GM12878 (cell line): ENCODE results near the gene TPPP3. TPM values are rescaled to one million over a fixed set of nuclear protein-coding genes. Genes with fewer than 3 reads are reported as not detected.

Source experiments
- ATAC-seq: fragments of 200-7000 bp; cut with Tn5 transposase; 3 replicates; pipeline ENCODE4 v1.9.1; 2020; ENCODE audit warnings: mild to moderate bottlenecking, moderate library complexity
- BruUV-seq: library from RNA; stranded (reverse); fragments of 400-500 nt; replicated peaks from 2 replicates; lab custom pipeline; 2021; lab: Mats Ljungman, UMichigan
- CTCF ChIA-PET: fragments of 300-600 bp; sonication (Branson Sonifier 250); formaldehyde crosslinking; extraction: SDS; loops from one replicate; lab custom pipeline; 2021; ENCODE audit warnings: inconsistent platforms; lab: Yijun Ruan, JAX
- POLR2A ChIA-PET: fragments of 350-600 bp; formaldehyde crosslinking; extraction: SDS; loops from one replicate; lab custom pipeline; 2021; ENCODE audit warnings: inconsistent platforms; lab: Charles Lee
- RAD21 ChIA-PET: fragments of 300-600 bp; sonication (Branson Sonifier 250); formaldehyde crosslinking; loops from one replicate; lab custom pipeline; 2023; ENCODE audit warnings: antibody characterized with exemption; ENCODE audit not compliant: unreplicated experiment; lab: Charles Lee
- SMC1A ChIA-PET: fragments of 300-600 bp; sonication (Branson Sonifier 250); formaldehyde crosslinking; loops from one replicate; lab custom pipeline; 2023; ENCODE audit not compliant: unreplicated experiment, uncharacterized antibody; lab: Charles Lee
- DNase-seq: peaks from one replicate; pipeline ENCODE4 v3.0.0-alpha.2; 2011; ENCODE audit warnings: low read depth, low spot score
- FAIRE-seq: peaks from 3 replicates; lab custom pipeline; 2011; peaks lifted over from hg19 to GRCh38; lab: Jason Lieb, UNC
- H2AFZ ChIP-seq: 2 replicates; pipeline ENCODE4 v1.6.0; 2011; ENCODE audit warnings: low read depth, low read length, control low read depth; ENCODE audit not compliant: control insufficient read depth
- H3K27ac ChIP-seq: 2 replicates; pipeline ENCODE4 v1.5.1; 2011; ENCODE audit warnings: control low read depth; ENCODE audit not compliant: control insufficient read depth, insufficient read depth
- H3K27me3 ChIP-seq, 2 experiments: replicated peaks in 1 of 2; 2 replicates each; pipeline versions ENCODE4 v1.6.0 to v1.6.1; 2011; ENCODE audit warnings: low read length in 1 of 2; ENCODE audit not compliant: control insufficient read depth in 2 of 2, insufficient read depth in 2 of 2
- H3K36me3 ChIP-seq, 2 experiments: 2 replicates each; pipeline ENCODE4 v1.5.1; 2011; ENCODE audit warnings: low read length in 1 of 2; ENCODE audit not compliant: control insufficient read depth in 2 of 2, insufficient read depth in 2 of 2
- H3K4me1 ChIP-seq: 2 replicates; pipeline ENCODE4 v1.6.1; 2011; ENCODE audit warnings: mild to moderate bottlenecking, low read length, moderate library complexity, mixed read lengths; ENCODE audit not compliant: control insufficient read depth, insufficient read depth
- H3K4me2 ChIP-seq: 2 replicates; pipeline ENCODE4 v1.6.0; 2011; ENCODE audit warnings: control low read depth; ENCODE audit not compliant: control insufficient read depth, insufficient read depth
- H3K4me3 ChIP-seq: fragments of 200-600 bp; sonication (generic); 2 replicates; pipeline ENCODE4 v1.5.1; 2016
- H3K79me2 ChIP-seq: 2 replicates; pipeline ENCODE4 v1.6.0; 2011; ENCODE audit warnings: low read length; ENCODE audit not compliant: control insufficient read depth, insufficient read depth
- H3K9ac ChIP-seq: 2 replicates; pipeline ENCODE4 v1.8.0; 2011; ENCODE audit warnings: low read length, control low read depth, mixed read lengths; ENCODE audit not compliant: control insufficient read depth, insufficient read depth
- H3K9me3 ChIP-seq: replicated peaks from 3 replicates; pipeline ENCODE4 v1.5.1; 2011; ENCODE audit warnings: mild to moderate bottlenecking, low read length; ENCODE audit not compliant: control insufficient read depth, insufficient read depth
- H4K20me1 ChIP-seq: 2 replicates; pipeline ENCODE4 v1.6.0; 2011; ENCODE audit not compliant: control insufficient read depth, insufficient read depth
- ASH2L ChIP-seq: fragments of 300-600, 200-600 bp; sonication (generic); IDR thresholded peaks from 2 replicates; pipeline ENCODE4 v1.6.1; 2017; ENCODE audit warnings: low read depth, mild to moderate bottlenecking, borderline replicate concordance
- BHLHE40 ChIP-seq, 2 experiments: fragments of 450-650 bp in 1 of 2; IDR thresholded peaks; 2 replicates each; pipeline ENCODE4 v1.6.1; 2011 to 2017; ENCODE audit warnings: low read depth in 2 of 2, borderline replicate concordance in 1 of 2, improper control_type of control experiment in 1 of 2, low read length in 1 of 2, mild to moderate bottlenecking in 1 of 2
- HDAC6 ChIP-seq: fragments of 200-600 bp; sonication (generic); IDR thresholded peaks from one replicate; pipeline ENCODE4 v1.8.0; 2017; ENCODE audit warnings: antibody characterized with exemption; ENCODE audit not compliant: unreplicated experiment
- IKZF2 ChIP-seq, 2 experiments: fragments of 450-650 bp; IDR thresholded peaks; 2 replicates each; pipeline ENCODE4 v1.6.1; 2017; ENCODE audit warnings: mild to moderate bottlenecking in 2 of 2, moderate library complexity in 2 of 2
- KDM1A ChIP-seq: fragments of 200-600 bp; sonication (generic); IDR thresholded peaks from 2 replicates; pipeline ENCODE4 v1.6.1; 2016; ENCODE audit warnings: borderline replicate concordance
- MTA2 ChIP-seq: fragments of 450-650 bp; IDR thresholded peaks from 2 replicates; pipeline ENCODE4 v1.6.1; 2016; ENCODE audit warnings: low read depth, mild to moderate bottlenecking, moderate library complexity
- RBBP5 ChIP-seq: fragments of 200-600 bp; sonication (generic); conservative IDR thresholded peaks from 2 replicates; pipeline ENCODE4 v1.6.1; 2016
- RCOR1 ChIP-seq: conservative IDR thresholded peaks from 2 replicates; pipeline ENCODE4 v1.6.1; 2012; ENCODE audit warnings: low read depth, low read length, improper control_type of control experiment
- ZBED1 ChIP-seq: IDR thresholded peaks from 2 replicates; pipeline ENCODE4 v1.6.1; 2016; ENCODE audit warnings: borderline replicate concordance
- ZNF274 ChIP-seq: IDR thresholded peaks from one replicate; pipeline ENCODE4 v1.8.0; 2011; ENCODE audit not compliant: insufficient read length, insufficient read depth
- ZNF384 ChIP-seq: IDR thresholded peaks from 2 replicates; pipeline ENCODE4 v1.6.1; 2012; ENCODE audit warnings: low read depth, mild to moderate bottlenecking, low read length, improper control_type of control experiment, borderline replicate concordance
- WGBS: methylation state at CpG from one replicate; pipeline ENCODE4 v1.1.6; 2016; ENCODE audit warnings: low lambda C conversion rate; ENCODE audit not compliant: insufficient replicate concordance, insufficient coverage; ENCODE audit errors: missing lambda C conversion rate; 5-methylcytosine and 5-hydroxymethylcytosine counted together
- in situ Hi-C: fragments of 300-500 bp; cut with MboI; formaldehyde crosslinking; loops from 9 replicates; pipeline ENCODE4 v1.14.3; 2018; ENCODE audit warnings: mixed read lengths
- intact Hi-C: fragments of 100-400 bp; cut with micrococcal nuclease; formaldehyde crosslinking; loops from one replicate; pipeline ENCODE4 v1.14.2; 2022; ENCODE audit not compliant: unreplicated experiment
- polyA plus RNA-seq, 11 experiments: library from polyadenylated mRNA; depleted of rRNA in 4 of 11; unstranded in 6 of 11; stranded (reverse) in 5 of 11; fragments of >200 nt; fragmentation: Nextera tagmentation in 4 of 11; fragmentation: Illumina TruSeq in 1 of 11; extraction: Ambion mirVana in 4 of 11; extraction: Trizol in 1 of 11; gene quantifications; 1 replicate in 1 of 11; 2 replicates in 10 of 11; pipeline versions ENCODE4 v1.2.1 to v1.2.3, GENCODE V29; 2011 to 2016; ENCODE audit warnings: inconsistent platforms in 2 of 11, missing spikeins in 2 of 11, low read depth in 1 of 11
- total RNA-seq, 4 experiments: library from RNA; depleted of rRNA in 3 of 4; stranded (reverse); fragments of >200 nt in 3 of 4; fragmentation: Illumina TruSeq in 1 of 4; extraction: Trizol in 1 of 4; gene quantifications; 2 replicates each; pipeline versions ENCODE4 v1.2.1 to v1.2.3, GENCODE V29; 2013 to 2021
- TF ChIP-seq, protein P1 (sequence below): IDR thresholded peaks from 2 replicates; pipeline ENCODE4 v1.6.1; 2012; ENCODE audit warnings: low read depth, low read length, improper control_type of control experiment
- TF ChIP-seq, protein P2 (sequence below): IDR thresholded peaks from 2 replicates; pipeline ENCODE4 v1.6.1; 2011; ENCODE audit warnings: low read depth, mild to moderate bottlenecking, low read length, moderate library complexity, borderline replicate concordance; ENCODE audit errors: extremely low read depth
- TF ChIP-seq, protein P3 (sequence below): fragments of 450-650 bp; conservative IDR thresholded peaks from 2 replicates; pipeline ENCODE4 v1.6.1; 2017; ENCODE audit warnings: mild to moderate bottlenecking, moderate library complexity
- TF ChIP-seq, protein P4 (sequence below): fragments of 450-650 bp; IDR thresholded peaks from 2 replicates; pipeline ENCODE4 v1.6.1; 2014; ENCODE audit warnings: mild to moderate bottlenecking
- TF ChIP-seq, protein P5 (sequence below): IDR thresholded peaks from 2 replicates; pipeline ENCODE4 v1.6.1; 2012; ENCODE audit warnings: low read length, inconsistent platforms

TPPP3 gene
- total and polyA plus RNA-seq, 10 of the 15 experiments (the other 5 are each of a cell fraction or from before 2014, with no cell fraction given), result 0.14 TPM; not detected in 9

DNA sequence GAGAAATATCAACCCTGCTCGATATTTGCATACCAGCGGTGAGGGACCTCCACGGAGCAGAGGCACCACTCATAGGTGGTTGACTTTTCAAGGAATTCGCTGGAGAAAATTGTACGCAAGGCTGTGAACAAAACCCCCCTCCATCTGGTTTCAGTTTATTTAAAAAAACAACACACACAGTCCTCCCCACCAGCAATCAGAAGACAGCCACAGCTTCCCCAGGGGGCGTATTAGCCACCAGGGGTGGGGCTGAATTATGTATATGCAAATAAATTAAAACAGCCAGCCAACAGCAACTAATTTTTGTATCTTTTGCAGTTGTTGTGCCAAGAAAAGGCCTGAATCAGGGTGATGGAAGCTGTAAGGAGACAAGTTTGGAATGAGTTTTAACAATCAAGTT is 31.8 kb upstream of the TPPP3 start:
- ChIA-PET SMC1A (interaction anchor here (1.2 kb wide), 1 partner anchor 43 kb away, joined by 3 read pairs; no protein-coding TSS in a partner anchor), RAD21 (interaction anchor here (1.0 to 1.2 kb wide), 2 partner anchors 26 to 164 kb away, joined by 3 read pairs; no protein-coding TSS in a partner anchor), POLR2A (interaction anchor here (0.6 kb wide), 1 partner anchor 252 kb away, joined by 4 read pairs; no protein-coding TSS in a partner anchor), CTCF (interaction anchor here (1.1 to 5.6 kb wide), 4 partner anchors 20 to 78 kb away, joined by 3 to 84 read pairs (median 4); no protein-coding TSS in a partner anchor)
- TF ChIP-seq, protein P1, sequence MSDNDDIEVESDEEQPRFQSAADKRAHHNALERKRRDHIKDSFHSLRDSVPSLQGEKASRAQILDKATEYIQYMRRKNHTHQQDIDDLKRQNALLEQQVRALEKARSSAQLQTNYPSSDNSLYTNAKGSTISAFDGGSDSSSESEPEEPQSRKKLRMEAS, result no peak
- no peak for TF ChIP-seq ASH2L
- TF ChIP-seq, protein P2, sequence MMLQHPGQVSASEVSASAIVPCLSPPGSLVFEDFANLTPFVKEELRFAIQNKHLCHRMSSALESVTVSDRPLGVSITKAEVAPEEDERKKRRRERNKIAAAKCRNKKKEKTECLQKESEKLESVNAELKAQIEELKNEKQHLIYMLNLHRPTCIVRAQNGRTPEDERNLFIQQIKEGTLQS, result no peak
- TF ChIP-seq ZNF384, result no peak
- no peak for TF ChIP-seq IKZF2 (IDR thresholded peaks at IDR 0.05)
- no peak for TF ChIP-seq RBBP5
- TF ChIP-seq, protein P3, sequence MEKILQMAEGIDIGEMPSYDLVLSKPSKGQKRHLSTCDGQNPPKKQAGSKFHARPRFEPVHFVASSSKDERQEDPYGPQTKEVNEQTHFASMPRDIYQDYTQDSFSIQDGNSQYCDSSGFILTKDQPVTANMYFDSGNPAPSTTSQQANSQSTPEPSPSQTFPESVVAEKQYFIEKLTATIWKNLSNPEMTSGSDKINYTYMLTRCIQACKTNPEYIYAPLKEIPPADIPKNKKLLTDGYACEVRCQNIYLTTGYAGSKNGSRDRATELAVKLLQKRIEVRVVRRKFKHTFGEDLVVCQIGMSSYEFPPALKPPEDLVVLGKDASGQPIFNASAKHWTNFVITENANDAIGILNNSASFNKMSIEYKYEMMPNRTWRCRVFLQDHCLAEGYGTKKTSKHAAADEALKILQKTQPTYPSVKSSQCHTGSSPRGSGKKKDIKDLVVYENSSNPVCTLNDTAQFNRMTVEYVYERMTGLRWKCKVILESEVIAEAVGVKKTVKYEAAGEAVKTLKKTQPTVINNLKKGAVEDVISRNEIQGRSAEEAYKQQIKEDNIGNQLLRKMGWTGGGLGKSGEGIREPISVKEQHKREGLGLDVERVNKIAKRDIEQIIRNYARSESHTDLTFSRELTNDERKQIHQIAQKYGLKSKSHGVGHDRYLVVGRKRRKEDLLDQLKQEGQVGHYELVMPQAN, result no peak
- TF ChIP-seq RCOR1, result no peak
- TF ChIP-seq KDM1A, result no peak
- TF ChIP-seq BHLHE40 (IDR thresholded peaks at IDR 0.05; ENCODE audit: borderline replicate concordance in 1 of 2, low read depth in 2 of 2, low read length in 1 of 2), result no peak
- TF ChIP-seq HDAC6, result no peak
- no peak for TF ChIP-seq ZNF274
- no peak for TF ChIP-seq MTA2
- TF ChIP-seq, protein P4, sequence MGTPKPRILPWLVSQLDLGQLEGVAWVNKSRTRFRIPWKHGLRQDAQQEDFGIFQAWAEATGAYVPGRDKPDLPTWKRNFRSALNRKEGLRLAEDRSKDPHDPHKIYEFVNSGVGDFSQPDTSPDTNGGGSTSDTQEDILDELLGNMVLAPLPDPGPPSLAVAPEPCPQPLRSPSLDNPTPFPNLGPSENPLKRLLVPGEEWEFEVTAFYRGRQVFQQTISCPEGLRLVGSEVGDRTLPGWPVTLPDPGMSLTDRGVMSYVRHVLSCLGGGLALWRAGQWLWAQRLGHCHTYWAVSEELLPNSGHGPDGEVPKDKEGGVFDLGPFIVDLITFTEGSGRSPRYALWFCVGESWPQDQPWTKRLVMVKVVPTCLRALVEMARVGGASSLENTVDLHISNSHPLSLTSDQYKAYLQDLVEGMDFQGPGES, result no peak
- TF ChIP-seq ZBED1, result no peak
- TF ChIP-seq, protein P5, sequence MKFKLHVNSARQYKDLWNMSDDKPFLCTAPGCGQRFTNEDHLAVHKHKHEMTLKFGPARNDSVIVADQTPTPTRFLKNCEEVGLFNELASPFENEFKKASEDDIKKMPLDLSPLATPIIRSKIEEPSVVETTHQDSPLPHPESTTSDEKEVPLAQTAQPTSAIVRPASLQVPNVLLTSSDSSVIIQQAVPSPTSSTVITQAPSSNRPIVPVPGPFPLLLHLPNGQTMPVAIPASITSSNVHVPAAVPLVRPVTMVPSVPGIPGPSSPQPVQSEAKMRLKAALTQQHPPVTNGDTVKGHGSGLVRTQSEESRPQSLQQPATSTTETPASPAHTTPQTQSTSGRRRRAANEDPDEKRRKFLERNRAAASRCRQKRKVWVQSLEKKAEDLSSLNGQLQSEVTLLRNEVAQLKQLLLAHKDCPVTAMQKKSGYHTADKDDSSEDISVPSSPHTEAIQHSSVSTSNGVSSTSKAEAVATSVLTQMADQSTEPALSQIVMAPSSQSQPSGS, result no peak
- Histone ChIP-seq H4K20me1 (no peaks in the 10 kb centered on the region), H3K4me3 (no peak overlapping the region), H3K9ac (no peak overlapping the region), H3K27ac (no peak overlapping the region), H3K79me2 (no peaks in the 10 kb centered on the region), H3K4me1 (no peaks in the 10 kb centered on the region), H3K4me2 (no peak overlapping the region), H2AFZ (no peak overlapping the region), H3K9me3 (no peaks in the 10 kb centered on the region), H3K27me3 (peaks cover 11% of the 10 kb centered on the region in 2 experiments), H3K36me3 (no peaks in the 10 kb centered on the region)
- ATAC-seq (no peak), DNase-seq (no peak), FAIRE-seq (no peak)
- no TSS peak for BruUV-seq
- intact Hi-C loops (no loop called here), in situ Hi-C loops (no loop called here)
- WGBS, result 24% methylated on average over 6 of the region's 6 CpGs
